Gastrocnemius medialis (tissue), 4 donors: ENCODE data around the gene ZNF296.

Source experiments
- POLR2A ChIP-seq, 2 donors: fragments of 450-650 bp; IDR thresholded peaks; one replicate each; pipeline ENCODE4 v1.6.1; 2017; ENCODE audit warnings: antibody characterized with exemption in 2 of 2, mild to moderate bottlenecking in 2 of 2, moderate library complexity in 2 of 2
- TF ChIP-seq, protein P1 (sequence below), 5 experiments: fragments of 450-650 bp in 3 of 5; fragments of 200-600 bp in 2 of 5; sonication (generic) in 2 of 5; IDR thresholded peaks in 4 of 5; conservative IDR thresholded peaks in 1 of 5; 1 replicate in 4 of 5; 2 replicates in 1 of 5; pipeline ENCODE4 v1.5.1; 2016 to 2019; ENCODE audit warnings: antibody characterized with exemption in 5 of 5, mild to moderate bottlenecking in 3 of 5, moderate library complexity in 3 of 5

DNA sequence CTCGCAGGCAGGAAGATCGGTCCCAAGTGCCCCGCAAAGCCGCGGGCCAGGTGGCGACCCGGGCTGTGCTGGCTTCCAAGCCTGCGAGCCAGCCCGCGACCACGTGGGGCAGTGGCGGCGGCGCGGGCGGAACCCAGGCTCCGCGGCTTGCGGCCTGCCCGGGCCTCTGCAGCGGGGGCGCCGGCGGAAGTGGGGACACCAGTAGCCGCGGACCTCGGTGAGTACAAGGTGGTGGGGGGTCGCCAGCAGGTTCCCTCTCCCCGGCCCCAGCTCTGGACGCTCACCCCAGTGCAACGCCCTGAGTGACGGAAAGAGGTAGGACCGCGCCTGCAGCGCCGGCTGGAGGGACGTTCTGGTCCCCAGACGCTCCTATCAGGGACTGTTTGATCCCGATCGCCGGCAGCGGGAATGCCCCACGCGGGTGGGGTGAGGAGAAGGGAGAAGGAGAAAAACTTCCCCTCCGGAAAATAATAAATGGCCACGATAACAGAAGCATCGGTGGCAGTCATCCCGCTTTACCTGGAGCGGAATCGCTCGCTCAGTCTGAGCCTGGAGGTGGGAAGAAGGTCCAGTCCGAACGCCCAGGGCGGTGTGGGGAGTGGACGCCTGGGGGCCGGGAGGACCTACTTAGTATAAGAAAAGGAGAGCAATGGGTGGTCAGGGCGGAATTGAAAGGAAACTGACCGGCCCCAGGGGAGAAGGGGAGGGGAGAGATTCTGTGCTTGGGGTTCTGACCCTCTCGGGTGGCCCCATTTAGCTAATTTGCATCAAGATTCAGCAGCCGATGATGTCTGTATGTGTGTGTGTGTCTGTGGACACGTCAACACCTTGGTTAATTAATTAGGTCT, 3.0 kb upstream of the ZNF296 start, which contains the start of gene GEMIN7:
- TF ChIP-seq, protein P1, sequence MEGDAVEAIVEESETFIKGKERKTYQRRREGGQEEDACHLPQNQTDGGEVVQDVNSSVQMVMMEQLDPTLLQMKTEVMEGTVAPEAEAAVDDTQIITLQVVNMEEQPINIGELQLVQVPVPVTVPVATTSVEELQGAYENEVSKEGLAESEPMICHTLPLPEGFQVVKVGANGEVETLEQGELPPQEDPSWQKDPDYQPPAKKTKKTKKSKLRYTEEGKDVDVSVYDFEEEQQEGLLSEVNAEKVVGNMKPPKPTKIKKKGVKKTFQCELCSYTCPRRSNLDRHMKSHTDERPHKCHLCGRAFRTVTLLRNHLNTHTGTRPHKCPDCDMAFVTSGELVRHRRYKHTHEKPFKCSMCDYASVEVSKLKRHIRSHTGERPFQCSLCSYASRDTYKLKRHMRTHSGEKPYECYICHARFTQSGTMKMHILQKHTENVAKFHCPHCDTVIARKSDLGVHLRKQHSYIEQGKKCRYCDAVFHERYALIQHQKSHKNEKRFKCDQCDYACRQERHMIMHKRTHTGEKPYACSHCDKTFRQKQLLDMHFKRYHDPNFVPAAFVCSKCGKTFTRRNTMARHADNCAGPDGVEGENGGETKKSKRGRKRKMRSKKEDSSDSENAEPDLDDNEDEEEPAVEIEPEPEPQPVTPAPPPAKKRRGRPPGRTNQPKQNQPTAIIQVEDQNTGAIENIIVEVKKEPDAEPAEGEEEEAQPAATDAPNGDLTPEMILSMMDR (IDR thresholded peaks at IDR 0.05 in 4 of 5, conservative IDR thresholded peaks at IDR 0.05 in 1 of 5): peak in 2 of 5 experiments; percentile 15 to 20
- TF ChIP-seq POLR2A (IDR thresholded peaks at IDR 0.05): peak in 1 of 2 donors; percentile 61
